Astrocyte (in vitro differentiated cells and primary cell): ENCODE measurements around the gene MINDY3. TPM values are rescaled to one million over a fixed set of nuclear protein-coding genes. Genes with fewer than 3 reads are reported as not detected.

Experiments used
- DNase-seq: peaks from one replicate; pipeline ENCODE4 v3.0.0-alpha.2; 2010; ENCODE audit warnings: low read depth
- FAIRE-seq: peaks from 2 replicates; lab custom pipeline; 2011; peaks lifted over from hg19 to GRCh38; lab: Jason Lieb, UNC
- H2AFZ ChIP-seq: 2 replicates; pipeline ENCODE4 v1.6.0; 2012; ENCODE audit warnings: low read depth, low read length, inconsistent platforms
- H3K27ac ChIP-seq: 2 replicates; pipeline ENCODE4 v1.5.1; 2011; ENCODE audit warnings: low read depth, low read length, inconsistent platforms
- H3K27me3 ChIP-seq: 2 replicates; pipeline ENCODE4 v1.6.0; 2011; ENCODE audit warnings: low read length, inconsistent platforms; ENCODE audit not compliant: insufficient read depth
- H3K36me3 ChIP-seq: 2 replicates; pipeline ENCODE4 v1.5.1; 2011; ENCODE audit warnings: low read length, inconsistent platforms; ENCODE audit not compliant: insufficient read depth
- H3K4me1 ChIP-seq: 2 replicates; pipeline ENCODE4 v1.5.1; 2011; ENCODE audit warnings: low read length, inconsistent platforms; ENCODE audit not compliant: insufficient read depth
- H3K4me2 ChIP-seq: 2 replicates; pipeline ENCODE4 v1.6.0; 2012; ENCODE audit warnings: low read length, inconsistent platforms
- H3K4me3 ChIP-seq: 2 replicates; pipeline ENCODE4 v1.5.1; 2011; ENCODE audit warnings: low read depth, mild to moderate bottlenecking, low read length, inconsistent platforms; ENCODE audit not compliant: insufficient read depth
- H3K79me2 ChIP-seq: 2 replicates; pipeline ENCODE4 v1.6.0; 2012; ENCODE audit warnings: mild to moderate bottlenecking, low read length, inconsistent platforms; ENCODE audit not compliant: insufficient read depth
- H3K9ac ChIP-seq: 2 replicates; pipeline ENCODE4 v1.6.0; 2012; ENCODE audit warnings: mild to moderate bottlenecking, low read length, inconsistent platforms
- H3K9me3 ChIP-seq: 2 replicates; pipeline ENCODE4 v1.5.1; 2012; ENCODE audit warnings: low read depth, mild to moderate bottlenecking, low read length, inconsistent platforms; ENCODE audit not compliant: insufficient read depth
- H4K20me1 ChIP-seq: 2 replicates; pipeline ENCODE4 v1.6.0; 2012; ENCODE audit warnings: low read length, inconsistent platforms; ENCODE audit not compliant: insufficient read depth
- H3K27ac Mint-ChIP-seq: one replicate; pipeline ENCODE4 v1.8.0; 2021; ENCODE audit warnings: mild to moderate bottlenecking, mixed read lengths; ENCODE audit not compliant: unreplicated experiment
- H3K27me3 Mint-ChIP-seq: one replicate; pipeline ENCODE4 v1.8.0; 2021; ENCODE audit warnings: low read depth, mixed read lengths; ENCODE audit not compliant: unreplicated experiment
- H3K36me3 Mint-ChIP-seq: one replicate; pipeline ENCODE4 v1.8.0; 2021; ENCODE audit warnings: low read depth, mixed read lengths; ENCODE audit not compliant: unreplicated experiment
- H3K4me1 Mint-ChIP-seq: one replicate; pipeline ENCODE4 v1.8.0; 2021; ENCODE audit warnings: low read depth, mixed read lengths; ENCODE audit not compliant: unreplicated experiment
- H3K4me3 Mint-ChIP-seq: one replicate; pipeline ENCODE4 v1.8.0; 2021; ENCODE audit warnings: mild to moderate bottlenecking, moderate library complexity, mixed read lengths; ENCODE audit not compliant: unreplicated experiment
- H3K9me3 Mint-ChIP-seq: one replicate; pipeline ENCODE4 v1.8.0; 2021; ENCODE audit warnings: mild to moderate bottlenecking, mixed read lengths; ENCODE audit not compliant: unreplicated experiment
- EZH2 ChIP-seq: IDR thresholded peaks from 2 replicates; pipeline ENCODE4 v1.6.1; 2012; ENCODE audit warnings: mild to moderate bottlenecking, low read length, inconsistent platforms; ENCODE audit not compliant: insufficient read depth
- total RNA-seq: library from RNA; stranded (reverse); gene quantifications from 2 replicates; pipeline ENCODE4 v1.2.1, GENCODE V29; 2021
- TF ChIP-seq, protein P1 (sequence below): IDR thresholded peaks from 2 replicates; pipeline ENCODE4 v1.5.1; 2011; ENCODE audit warnings: low read depth, mild to moderate bottlenecking, inconsistent platforms, low read length, moderate library complexity; ENCODE audit not compliant: insufficient read depth

MINDY3 gene
- total RNA-seq, 1 donor from 2014 or later = 28.4 TPM

DNA sequence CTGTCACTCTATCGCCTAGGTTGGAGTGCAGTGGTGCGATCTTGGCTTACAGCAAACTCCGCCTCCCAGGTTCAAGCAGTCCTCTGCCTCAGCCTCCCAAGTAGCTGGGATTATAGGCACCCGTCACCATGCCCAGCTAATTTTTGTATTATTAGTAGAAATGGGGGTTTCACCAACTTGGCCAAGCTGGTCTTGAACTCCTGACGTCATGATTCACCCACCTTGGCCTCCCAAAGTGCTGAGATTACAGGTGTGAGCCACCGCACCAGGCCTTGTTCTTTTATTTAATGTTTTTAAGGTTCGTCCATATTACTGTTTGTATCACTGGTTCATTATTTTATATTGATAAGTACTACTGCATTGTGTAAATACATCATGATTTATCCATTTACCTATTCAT lies 130.4 kb downstream of the MINDY3 start:
- Histone ChIP-seq H3K4me2 (no peak overlapping the region), H2AFZ (no peak overlapping the region), H3K36me3 (no peaks in the 10 kb centered on the region), H3K79me2 (no peaks in the 10 kb centered on the region), H3K27me3 (peaks cover under 1% of the 10 kb centered on the region), H3K9ac (no peak overlapping the region), H3K4me3 (no peak overlapping the region), H4K20me1 (no peaks in the 10 kb centered on the region), H3K4me1 (no peaks in the 10 kb centered on the region), H3K27ac (no peak overlapping the region), H3K9me3 (no peaks in the 10 kb centered on the region)
- no peak for TF ChIP-seq EZH2
- TF ChIP-seq, protein P1, sequence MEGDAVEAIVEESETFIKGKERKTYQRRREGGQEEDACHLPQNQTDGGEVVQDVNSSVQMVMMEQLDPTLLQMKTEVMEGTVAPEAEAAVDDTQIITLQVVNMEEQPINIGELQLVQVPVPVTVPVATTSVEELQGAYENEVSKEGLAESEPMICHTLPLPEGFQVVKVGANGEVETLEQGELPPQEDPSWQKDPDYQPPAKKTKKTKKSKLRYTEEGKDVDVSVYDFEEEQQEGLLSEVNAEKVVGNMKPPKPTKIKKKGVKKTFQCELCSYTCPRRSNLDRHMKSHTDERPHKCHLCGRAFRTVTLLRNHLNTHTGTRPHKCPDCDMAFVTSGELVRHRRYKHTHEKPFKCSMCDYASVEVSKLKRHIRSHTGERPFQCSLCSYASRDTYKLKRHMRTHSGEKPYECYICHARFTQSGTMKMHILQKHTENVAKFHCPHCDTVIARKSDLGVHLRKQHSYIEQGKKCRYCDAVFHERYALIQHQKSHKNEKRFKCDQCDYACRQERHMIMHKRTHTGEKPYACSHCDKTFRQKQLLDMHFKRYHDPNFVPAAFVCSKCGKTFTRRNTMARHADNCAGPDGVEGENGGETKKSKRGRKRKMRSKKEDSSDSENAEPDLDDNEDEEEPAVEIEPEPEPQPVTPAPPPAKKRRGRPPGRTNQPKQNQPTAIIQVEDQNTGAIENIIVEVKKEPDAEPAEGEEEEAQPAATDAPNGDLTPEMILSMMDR = no peak
- Mint-ChIP-seq H3K4me1 (no peaks in the 10 kb centered on the region), H3K9me3 (no peaks in the 10 kb centered on the region), H3K36me3 (no peaks in the 10 kb centered on the region), H3K27me3 (no peaks in the 10 kb centered on the region), H3K27ac (no peak overlapping the region), H3K4me3 (no peak overlapping the region)
- FAIRE-seq (no peak), DNase-seq (no peak)

Other genes starting within 250 kb of the MINDY3 start
- gene ITGA8, start 140.6 kb downstream of the MINDY3 start, total RNA-seq = not detected in 2 replicates